Peyer's patch (tissue), 4 donors: ENCODE results near the gene WRNIP1. TPM values are rescaled to one million over a fixed set of nuclear protein-coding genes. Genes with fewer than 3 reads are reported as not detected.
"Not testable (repeated sequence)": the region's sequence is repeated elsewhere in the genome, so short reads cannot be mapped to it uniquely, and the experiment has no call there.

ENCODE experiments used
- DNase-seq, 3 donors: peaks; one replicate each; pipeline ENCODE4 v3.0.0-alpha.2; 2017 to 2019
- H3K27ac ChIP-seq, 4 donors: fragments of 200-600 bp; sonication (generic); one replicate each; pipeline ENCODE4 v1.5.1; 2016 to 2019
- H3K27me3 ChIP-seq, 2 donors: fragments of 200-600 bp; sonication (generic); one replicate each; pipeline ENCODE4 v1.5.1; 2019
- H3K36me3 ChIP-seq, 3 donors: fragments of 200-600 bp; sonication (generic); one replicate each; pipeline ENCODE4 v1.5.1; 2016 to 2019
- H3K4me1 ChIP-seq, 4 donors: fragments of 200-600 bp; sonication (generic); one replicate each; pipeline ENCODE4 v1.5.1; 2016 to 2019
- H3K4me3 ChIP-seq, 4 donors: fragments of 200-600 bp; sonication (generic); 1 replicate in 3 of 4; 2 replicates in 1 of 4; pipeline ENCODE4 v1.5.1; 2016 to 2019; ENCODE audit warnings: mild to moderate bottlenecking in 1 of 4
- H3K9me3 ChIP-seq, 4 donors: fragments of 200-600 bp; sonication (generic); one replicate each; pipeline ENCODE4 v1.5.1; 2016 to 2019; ENCODE audit warnings: mild to moderate bottlenecking in 1 of 4
- CTCF ChIP-seq, 6 experiments: fragments of 450-650 bp in 4 of 6; fragments of 200-600 bp in 2 of 6; sonication (generic) in 1 of 6; IDR thresholded peaks; one replicate each; pipeline ENCODE4 v1.5.1; 2017 to 2019; ENCODE audit warnings: antibody characterized with exemption in 6 of 6, mild to moderate bottlenecking in 3 of 6, moderate library complexity in 1 of 6
- POLR2A ChIP-seq, 2 donors: fragments of 450-650 bp; IDR thresholded peaks; one replicate each; pipeline ENCODE4 v1.5.1; 2017; ENCODE audit warnings: antibody characterized with exemption in 2 of 2, mild to moderate bottlenecking in 2 of 2, moderate library complexity in 2 of 2
- total RNA-seq, 4 donors: library from RNA; depleted of rRNA; stranded (reverse); fragments of >200 nt; gene quantifications; one replicate each; pipeline ENCODE4 v1.1.0, GENCODE V29; 2016

WRNIP1 gene
- total RNA-seq, 4 donors from 2014 or later, result 34.7 to 48.2 (median 39.6) TPM

- Histone ChIP-seq H3K27me3 (no peaks in the 10 kb centered on the region), H3K27ac (peak overlapping the region in 1 of 4 donors; percentile 5), H3K36me3 (no peaks in the 10 kb centered on the region), H3K4me3 (no peak overlapping the region), H3K9me3 (no peaks in the 10 kb centered on the region), H3K4me1 (no peaks in the 10 kb centered on the region)
- DNase-seq, result no peak
- TF ChIP-seq CTCF (IDR thresholded peaks at IDR 0.05) (no peak), POLR2A (IDR thresholded peaks at IDR 0.05) (no peak)
Observed at GRCh38 chr6:2800552-2801316, 35.5 kb downstream of the WRNIP1 start.

GRCh38 chr6:2801687-2802086 is 36.5 kb downstream of the WRNIP1 start:
- H3K4me3 ChIP-seq, H3K27ac ChIP-seq, H3K4me1 ChIP-seq, H3K36me3 ChIP-seq, DNase-seq, H3K27me3 ChIP-seq, H3K9me3 ChIP-seq: not testable (repeated sequence)

GRCh38 chr6:2802521-2803060 is 37.4 kb downstream of the WRNIP1 start:
- Histone ChIP-seq H3K4me3 (no peak overlapping the region), H3K9me3 (no peaks in the 10 kb centered on the region), H3K36me3 (no peaks in the 10 kb centered on the region), H3K27ac (no peak overlapping the region), H3K27me3 (no peaks in the 10 kb centered on the region), H3K4me1 (no peaks in the 10 kb centered on the region)
- no peak for TF ChIP-seq CTCF (IDR thresholded peaks at IDR 0.05)
- no peak for TF ChIP-seq POLR2A (IDR thresholded peaks at IDR 0.05)
- DNase-seq, result no peak

GRCh38 chr6:2803731-2804429 is 38.7 kb downstream of the WRNIP1 start:
- Histone ChIP-seq H3K36me3 (no peaks in the 10 kb centered on the region), H3K27ac (no peak overlapping the region), H3K27me3 (no peaks in the 10 kb centered on the region), H3K4me3 (no peak overlapping the region), H3K4me1 (peaks cover 0 to 6% (median 0%) of the 10 kb centered on the region in 4 donors), H3K9me3 (no peaks in the 10 kb centered on the region)
- DNase-seq, result no peak
- TF ChIP-seq CTCF (IDR thresholded peaks at IDR 0.05) (no peak), POLR2A (IDR thresholded peaks at IDR 0.05) (no peak)

- TF ChIP-seq CTCF (IDR thresholded peaks at IDR 0.05) (no peak), POLR2A (IDR thresholded peaks at IDR 0.05) (no peak)
- no peak for DNase-seq
- Histone ChIP-seq H3K4me3 (no peak overlapping the region), H3K36me3 (no peaks in the 10 kb centered on the region), H3K4me1 (peaks cover 0 to 6% (median 0%) of the 10 kb centered on the region in 4 donors), H3K27ac (no peak overlapping the region), H3K27me3 (no peaks in the 10 kb centered on the region), H3K9me3 (no peaks in the 10 kb centered on the region)
Observed at GRCh38 chr6:2804516-2804915, 39.3 kb downstream of the WRNIP1 start.

- Histone ChIP-seq H3K36me3 (no peaks in the 10 kb centered on the region), H3K4me1 (peaks cover 0 to 10% (median 0%) of the 10 kb centered on the region in 4 donors), H3K27ac (no peak overlapping the region), H3K27me3 (no peaks in the 10 kb centered on the region), H3K9me3 (no peaks in the 10 kb centered on the region), H3K4me3 (no peak overlapping the region)
- DNase-seq, result no peak
- TF ChIP-seq POLR2A (IDR thresholded peaks at IDR 0.05), result no peak
Observed at GRCh38 chr6:2805031-2805430, 39.8 kb downstream of the WRNIP1 start.
